Islet precursor cell (in vitro differentiated cells): Measurements from ENCODE around the gene SMIM36.
"Not testable (repeated sequence)": the region's sequence is repeated elsewhere in the genome, so short reads cannot be mapped to it uniquely, and the experiment has no call there.

Experiments used
- DNase-seq: peaks from one replicate; pipeline ENCODE4 v3.0.0-alpha.2; 2018

The SMIM36 gene

DNA sequence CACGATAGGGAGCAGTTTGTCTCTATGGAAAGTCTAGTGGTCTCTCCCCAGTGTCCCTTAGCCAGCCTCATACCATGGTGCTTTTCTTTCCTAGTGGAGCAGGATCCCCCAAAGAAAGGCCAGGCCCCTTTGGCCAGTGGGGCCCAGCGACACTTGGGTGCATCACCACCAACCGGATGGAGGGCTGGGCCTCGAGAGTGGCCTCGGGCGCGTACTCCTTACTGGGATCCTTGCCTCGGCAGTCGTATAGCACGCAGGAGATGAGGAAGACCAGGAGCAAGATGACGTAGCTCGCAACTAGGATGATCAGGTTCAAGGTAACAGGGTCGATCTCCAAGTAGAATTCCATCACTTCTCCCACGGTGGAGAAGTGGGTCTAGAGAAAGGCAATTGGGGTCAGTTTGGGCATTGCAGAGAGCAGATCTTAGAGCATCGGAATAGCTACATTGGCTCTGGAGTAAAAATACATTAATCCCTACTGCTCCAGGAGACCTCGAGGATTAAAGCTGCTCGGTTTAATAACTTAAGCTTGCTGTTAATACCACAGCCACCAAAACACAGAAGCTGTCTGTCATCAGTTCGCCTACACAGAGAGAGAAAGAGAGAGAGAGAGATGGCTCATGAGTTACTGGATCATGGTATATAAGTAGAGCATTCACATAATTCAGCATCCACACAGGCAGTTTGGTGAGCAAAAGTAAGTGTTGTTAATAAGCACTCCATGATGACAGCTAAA lies at the start of gene SMIM36:
Gene SMIM36, minus strand, starts transcription at position 467 of the 736 bp plus-strand sequence.
- no peak for DNase-seq

DNA sequence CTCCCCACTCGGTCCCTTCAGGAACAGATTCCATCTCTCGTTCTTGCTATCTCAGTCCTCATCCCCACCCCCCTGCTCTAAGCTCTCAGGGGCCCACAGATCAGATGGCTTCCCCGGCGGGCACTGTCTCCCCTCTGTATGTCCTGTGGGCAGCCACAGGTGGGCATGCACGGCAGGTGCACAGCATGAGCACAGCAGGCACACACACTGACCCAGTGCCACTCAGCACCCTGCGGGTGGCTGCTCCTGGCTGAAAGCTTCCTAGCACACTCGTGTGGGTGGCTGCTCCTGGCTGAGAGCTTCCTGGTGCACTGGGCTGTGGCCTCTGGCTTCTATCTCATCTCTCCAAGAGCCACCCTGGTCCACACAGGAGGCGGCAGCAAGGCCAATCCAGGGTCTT lies 44.5 kb upstream of the SMIM36 start:
- no peak for DNase-seq

DNA sequence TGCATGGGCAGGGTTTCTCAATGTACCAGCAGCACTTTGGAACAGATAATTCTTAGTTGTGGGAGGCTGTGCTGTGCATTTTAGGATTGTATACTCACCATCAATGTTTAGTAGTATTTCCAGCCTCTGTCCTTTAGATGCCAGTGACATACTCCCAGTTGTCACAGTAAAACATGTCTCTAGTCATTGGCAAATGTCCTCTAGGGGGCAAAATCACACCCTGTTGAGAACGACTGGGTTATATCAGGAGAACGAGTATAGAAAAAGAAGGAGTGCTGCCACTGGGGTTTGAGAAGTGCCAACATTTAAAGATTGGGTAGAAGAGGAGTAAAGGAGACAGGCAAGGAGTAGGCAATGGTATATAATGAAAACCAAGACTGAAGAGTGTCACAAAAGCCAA lies 37.9 kb upstream of the SMIM36 start:
- peak; percentile 57 for DNase-seq

DNA sequence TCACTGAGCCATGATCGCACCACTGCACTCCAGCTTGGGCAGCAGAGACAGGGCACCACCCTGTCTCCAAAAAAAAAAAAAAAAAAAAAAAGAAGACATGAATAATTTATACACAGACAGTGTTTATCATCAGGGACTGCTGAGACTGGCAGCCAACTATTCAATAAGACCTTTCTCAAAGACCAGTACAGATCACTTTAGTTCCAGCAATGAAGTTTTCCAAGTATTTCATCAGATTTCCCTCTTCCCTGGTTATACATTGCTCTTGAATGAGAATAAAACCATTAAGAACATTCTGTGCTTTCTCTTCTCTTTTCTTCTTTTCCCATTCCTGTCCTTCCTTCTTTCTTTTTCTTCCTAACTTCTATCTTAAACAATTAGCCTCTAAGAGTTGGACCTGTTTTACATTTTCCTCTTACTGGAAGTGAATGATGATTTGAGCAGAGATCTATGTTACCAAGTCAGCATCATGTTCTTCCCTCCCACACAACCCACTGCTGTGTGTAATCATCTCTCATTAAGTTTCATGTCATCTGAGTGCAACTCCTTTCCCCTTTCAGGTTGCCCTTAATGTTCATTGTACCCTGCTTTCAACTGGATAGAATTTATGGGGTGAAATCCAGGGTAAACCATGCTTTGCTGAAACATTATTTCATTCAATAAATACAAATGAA lies 35.9 kb upstream of the SMIM36 start:
- DNase-seq, result no peak

- DNase-seq, result no peak
These were observed 35.2 kb upstream of the SMIM36 start for GRCh38 chr17:55546481-55546880.

DNA sequence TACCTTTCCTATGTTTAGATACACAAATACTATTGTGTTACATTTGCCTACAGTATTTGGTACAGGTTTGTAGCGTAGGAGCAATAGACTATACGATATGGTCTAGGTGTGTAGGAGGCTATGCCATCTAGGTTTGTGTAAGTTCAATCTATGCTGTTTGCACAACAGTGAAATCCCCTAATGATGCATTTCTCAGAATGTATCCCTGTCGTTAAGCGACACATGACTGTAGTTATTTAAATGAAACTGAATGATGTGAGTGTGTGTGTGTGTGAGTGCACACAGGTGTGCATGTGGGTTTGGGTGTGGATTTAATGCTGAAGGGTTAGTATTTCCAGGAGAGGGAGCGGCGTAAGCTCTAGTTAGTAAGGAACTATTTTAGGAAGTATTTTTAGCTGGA lies 34.6 kb upstream of the SMIM36 start:
- no peak for DNase-seq

GRCh38 chr17:55543709-55544108 lies 32.5 kb upstream of the SMIM36 start:
- no peak for DNase-seq

GRCh38 chr17:55540414-55541091 lies 29.3 kb upstream of the SMIM36 start:
- no peak for DNase-seq

- no peak for DNase-seq
These were observed 25.0 kb upstream of the SMIM36 start for GRCh38 chr17:55536205-55536604.

DNA sequence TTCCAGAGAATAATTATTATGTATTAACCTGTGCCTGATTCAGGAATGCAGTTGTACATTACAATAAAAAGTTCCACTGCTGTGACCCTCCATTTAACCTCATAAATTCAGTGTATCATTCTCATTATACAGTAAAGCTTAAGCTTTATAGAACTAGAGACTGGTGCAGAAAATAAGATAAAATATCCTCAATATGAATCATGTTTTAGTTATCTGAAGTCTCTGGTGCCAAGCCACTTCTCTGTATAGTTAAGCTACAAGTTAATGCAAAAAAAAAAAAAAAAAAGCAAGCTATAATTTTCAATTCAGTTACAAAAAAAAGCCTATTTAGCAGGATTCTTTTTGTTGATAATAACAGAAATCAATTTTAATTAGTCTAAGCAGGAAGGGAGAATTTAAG lies 22.4 kb upstream of the SMIM36 start:
- DNase-seq, result no peak

DNA sequence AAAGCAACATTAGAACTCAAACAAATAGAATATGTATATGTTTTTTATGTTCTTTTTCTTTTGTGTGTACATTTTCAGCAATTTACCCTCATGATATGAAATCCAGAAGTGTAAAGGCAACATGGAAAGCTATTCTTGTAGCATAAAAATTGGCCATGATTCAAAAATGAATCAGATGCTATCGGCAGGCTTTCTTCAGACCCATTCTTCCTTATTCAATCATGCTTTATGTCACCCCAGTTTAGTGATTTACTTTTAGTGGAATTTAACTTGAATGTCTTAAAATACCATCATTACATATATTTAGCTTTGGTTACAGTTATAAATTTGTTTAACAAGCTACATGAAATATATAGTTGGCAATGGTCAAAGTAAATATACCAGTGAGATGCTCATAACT lies 21.4 kb upstream of the SMIM36 start:
- no peak for DNase-seq

DNA sequence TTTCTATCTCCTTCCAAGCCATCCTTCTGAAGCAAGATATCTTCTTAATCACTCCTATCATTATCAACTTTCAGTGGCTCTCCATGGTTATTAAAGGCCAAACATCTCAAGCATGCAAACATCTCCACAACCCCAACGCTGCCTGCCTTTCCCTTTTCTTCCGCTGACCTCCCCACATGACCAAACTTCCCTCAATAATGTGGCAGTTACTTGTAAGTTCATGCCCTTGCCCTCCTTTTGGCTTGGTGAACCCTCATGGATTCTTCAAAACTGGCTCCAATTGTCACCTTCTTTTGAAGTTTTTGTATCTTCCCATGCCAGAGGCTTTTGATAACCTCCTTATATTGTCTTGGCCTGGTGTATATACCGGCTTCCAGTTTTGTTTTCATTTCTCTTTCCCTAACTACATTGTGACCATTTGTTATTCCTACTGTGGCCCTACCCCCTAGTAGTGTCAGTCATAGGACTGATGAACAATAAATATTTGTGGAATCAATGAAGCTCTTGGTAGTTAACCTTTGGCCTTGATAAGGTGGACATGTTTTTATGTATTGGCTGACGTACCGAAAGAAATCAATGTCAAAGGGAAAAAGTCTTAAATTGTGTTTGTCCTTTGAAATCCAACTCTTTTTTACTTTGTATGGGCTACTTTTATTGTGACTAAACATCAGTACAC lies 19.9 kb upstream of the SMIM36 start:
- DNase-seq, result no peak

- no peak for DNase-seq
These were observed 18.8 kb upstream of the SMIM36 start for GRCh38 chr17:55530064-55530463.

DNA sequence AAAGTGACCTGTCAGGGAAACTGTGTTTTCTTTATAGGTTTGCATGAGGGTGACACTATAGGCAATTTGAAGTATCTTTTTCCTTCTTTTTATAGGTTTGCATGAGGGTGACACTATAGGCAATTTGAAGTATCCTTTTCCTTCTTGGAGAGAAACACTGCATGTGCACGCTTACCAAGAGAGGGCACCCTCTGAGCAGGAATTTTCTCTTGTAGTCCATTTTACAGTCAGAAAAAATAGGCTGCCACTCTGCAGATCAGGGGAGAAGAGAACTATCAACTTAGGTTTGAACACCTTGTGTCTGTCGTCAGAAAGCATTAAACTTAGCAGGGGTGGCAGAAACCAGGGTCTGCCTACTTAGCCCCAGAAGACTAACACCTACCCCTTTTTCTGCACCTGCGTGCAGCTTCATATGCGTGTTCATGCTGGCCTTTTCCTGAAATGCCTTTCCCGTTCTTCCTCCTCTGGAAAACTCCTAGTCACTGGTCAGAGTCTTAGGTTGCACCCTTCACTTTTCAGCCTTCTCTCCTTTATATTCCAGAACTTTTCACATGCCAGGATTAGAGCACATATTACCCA lies 16.4 kb upstream of the SMIM36 start:
- peak; percentile 78 for DNase-seq

- no peak for DNase-seq
These were observed 13.4 kb upstream of the SMIM36 start for GRCh38 chr17:55524440-55525220.

GRCh38 chr17:55523032-55523431 lies 11.8 kb upstream of the SMIM36 start:
- DNase-seq, result not testable (repeated sequence)

GRCh38 chr17:55521186-55521585 lies 9.9 kb upstream of the SMIM36 start:
- DNase-seq, result no peak

- no peak for DNase-seq
These were observed 9.2 kb upstream of the SMIM36 start for GRCh38 chr17:55520402-55520801.

GRCh38 chr17:55518510-55518909 lies 7.3 kb upstream of the SMIM36 start:
- no peak for DNase-seq

DNA sequence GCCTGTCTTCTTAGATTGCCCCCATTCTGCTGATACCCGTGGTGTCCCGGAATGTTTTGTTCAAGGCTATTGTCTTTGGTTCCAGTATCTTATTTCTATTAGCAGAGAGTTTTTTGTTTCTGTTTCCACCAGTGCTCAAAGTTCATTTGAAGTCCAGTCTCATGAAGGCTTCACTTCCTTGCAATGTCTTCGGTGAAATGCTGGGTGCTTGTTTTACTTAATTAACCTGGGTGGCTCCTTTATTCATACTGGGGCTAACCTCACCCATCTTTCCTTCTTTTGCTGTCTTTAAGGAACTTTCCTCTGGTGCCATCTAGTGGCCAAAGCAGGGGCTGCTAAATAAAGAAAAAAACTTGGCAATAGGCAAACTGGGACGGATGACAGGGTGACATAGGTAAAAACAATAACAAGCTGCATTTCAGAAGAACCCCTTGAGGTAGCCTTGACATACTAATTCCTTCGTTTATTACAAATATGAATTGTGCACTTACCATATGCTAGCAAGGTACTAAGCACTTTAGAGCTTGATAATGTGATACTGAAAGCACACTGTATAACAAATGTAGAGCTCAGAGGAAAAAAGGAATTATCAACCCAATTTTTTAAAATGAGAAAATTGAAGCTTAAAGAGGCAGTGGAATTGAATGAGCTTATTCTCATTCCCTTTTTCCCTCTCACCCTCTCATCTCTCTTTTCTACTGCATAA lies 2.8 kb upstream of the SMIM36 start:
- DNase-seq, result peak; percentile 85

GRCh38 chr17:55507669-55508068 lies 3.6 kb downstream of the SMIM36 start:
- DNase-seq, result not testable (repeated sequence)

DNA sequence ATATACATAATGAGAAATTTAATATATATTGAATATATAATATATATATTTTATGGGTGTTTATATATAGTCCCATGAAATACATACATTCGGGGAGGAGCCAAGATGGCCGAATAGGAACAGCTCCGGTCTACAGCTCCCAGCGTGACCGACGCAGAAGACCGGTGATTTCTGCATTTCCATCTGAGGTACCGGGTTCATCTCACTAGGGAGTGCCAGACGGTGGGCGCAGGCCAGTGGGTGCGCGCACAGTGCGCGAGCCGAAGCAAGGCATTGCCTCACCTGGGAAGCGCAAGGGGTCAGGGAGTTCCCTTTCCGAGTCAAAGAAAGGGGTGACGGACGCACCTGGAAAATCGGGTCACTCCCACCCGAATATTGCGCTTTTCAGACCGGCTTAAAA lies 9.6 kb downstream of the SMIM36 start:
- DNase-seq, result not testable (repeated sequence)
